Prostate gland (tissue), 2 donors: ENCODE results near the gene RGMA. TPM values are rescaled to one million over a fixed set of nuclear protein-coding genes. Genes with fewer than 3 reads are reported as not detected.
A peak's percentile ranks its signal among the peaks of the same experiment; 100 is the strongest.
"Not testable (repeated sequence)": the region's sequence is repeated elsewhere in the genome, so short reads cannot be mapped to it uniquely, and the experiment has no call there.

Experiments used
- DNase-seq: peaks from one replicate; pipeline ENCODE4 v3.0.0-alpha.2; 2019; ENCODE audit warnings: low spot score
- H3K27ac ChIP-seq, 2 donors: fragments of 200-600 bp; sonication (generic); 2 replicates each; pipeline ENCODE4 v1.5.1; 2017 to 2019
- H3K27me3 ChIP-seq: fragments of 200-600 bp; sonication (generic); replicated peaks from 2 replicates; pipeline ENCODE4 v1.5.1; 2019; ENCODE audit not compliant: insufficient read depth
- H3K36me3 ChIP-seq, 2 donors: fragments of 200-600 bp; sonication (generic); 1 replicate in 1 of 2; 2 replicates in 1 of 2; pipeline versions ENCODE4 v1.5.1 to v1.8.1; 2017 to 2019
- H3K4me1 ChIP-seq: fragments of 200-600 bp; sonication (generic); replicated peaks from 2 replicates; pipeline ENCODE4 v1.5.1; 2019
- H3K4me3 ChIP-seq, 2 donors: fragments of 200-600 bp; sonication (generic); 2 replicates each; pipeline ENCODE4 v1.5.1; 2017 to 2019
- H3K9me3 ChIP-seq: fragments of 200-600 bp; sonication (generic); 2 replicates; pipeline ENCODE4 v1.5.1; 2017
- POLR2A ChIP-seq: fragments of 450-650 bp; IDR thresholded peaks from one replicate; pipeline ENCODE4 v1.6.1; 2016; ENCODE audit warnings: antibody characterized with exemption, mild to moderate bottlenecking
- POLR2AphosphoS5 ChIP-seq: sonication (generic); formaldehyde crosslinking; IDR thresholded peaks from one replicate; pipeline ENCODE4 v1.6.1; 2017; ENCODE audit warnings: antibody characterized with exemption
- WGBS: methylation state at CpG from one replicate; pipeline ENCODE4 v1.1.5; 2018; 5-methylcytosine and 5-hydroxymethylcytosine counted together
- intact Hi-C: fragments of 100-400 bp; cut with DNase I; formaldehyde crosslinking; loops from one replicate; pipeline ENCODE4 v1.14.2; 2022
- total RNA-seq, 2 donors: library from RNA; depleted of rRNA; stranded (reverse); fragments of >200 nt; gene quantifications; one replicate each; pipeline ENCODE4 v1.1.0, GENCODE V29; 2016
- TF ChIP-seq, protein P1 (sequence below), 4 experiments: fragments of 200-600 bp in 2 of 4; fragments of 450-650 bp in 2 of 4; sonication (generic) in 2 of 4; IDR thresholded peaks; 1 replicate in 3 of 4; 2 replicates in 1 of 4; pipeline ENCODE4 v1.5.1; 2016 to 2019; ENCODE audit warnings: antibody characterized with exemption in 4 of 4, mild to moderate bottlenecking in 2 of 4, moderate library complexity in 2 of 4

The RGMA gene
- total RNA-seq, 2 donors from 2014 or later: 10.3 to 93.8 TPM

DNA sequence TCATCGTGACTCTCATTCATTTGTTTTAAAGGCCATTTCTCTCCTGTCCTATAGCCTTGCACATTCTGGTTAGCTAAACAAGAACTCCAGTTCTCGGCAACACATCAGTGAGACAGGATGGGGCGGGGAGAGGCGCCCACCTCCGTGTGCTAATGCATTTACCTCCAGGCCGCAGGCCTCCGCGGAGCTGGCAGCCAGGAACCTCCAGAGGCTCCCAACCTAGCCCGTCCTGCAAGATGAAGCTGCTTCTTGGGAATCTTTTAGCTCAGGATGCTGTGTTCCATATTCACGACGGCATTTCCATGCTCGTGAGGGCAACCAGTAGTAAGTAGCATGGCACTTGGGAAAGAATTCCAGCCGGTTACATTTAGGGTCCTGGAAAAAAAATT, 47.9 kb downstream of the RGMA start:
- Histone ChIP-seq H3K27ac (no peak overlapping the region), H3K9me3 (no peaks in the 10 kb centered on the region), H3K27me3 (no peaks in the 10 kb centered on the region), H3K4me3 (no peak overlapping the region), H3K36me3 (no peaks in the 10 kb centered on the region), H3K4me1 (no peaks in the 10 kb centered on the region)
- TF ChIP-seq, protein P1, sequence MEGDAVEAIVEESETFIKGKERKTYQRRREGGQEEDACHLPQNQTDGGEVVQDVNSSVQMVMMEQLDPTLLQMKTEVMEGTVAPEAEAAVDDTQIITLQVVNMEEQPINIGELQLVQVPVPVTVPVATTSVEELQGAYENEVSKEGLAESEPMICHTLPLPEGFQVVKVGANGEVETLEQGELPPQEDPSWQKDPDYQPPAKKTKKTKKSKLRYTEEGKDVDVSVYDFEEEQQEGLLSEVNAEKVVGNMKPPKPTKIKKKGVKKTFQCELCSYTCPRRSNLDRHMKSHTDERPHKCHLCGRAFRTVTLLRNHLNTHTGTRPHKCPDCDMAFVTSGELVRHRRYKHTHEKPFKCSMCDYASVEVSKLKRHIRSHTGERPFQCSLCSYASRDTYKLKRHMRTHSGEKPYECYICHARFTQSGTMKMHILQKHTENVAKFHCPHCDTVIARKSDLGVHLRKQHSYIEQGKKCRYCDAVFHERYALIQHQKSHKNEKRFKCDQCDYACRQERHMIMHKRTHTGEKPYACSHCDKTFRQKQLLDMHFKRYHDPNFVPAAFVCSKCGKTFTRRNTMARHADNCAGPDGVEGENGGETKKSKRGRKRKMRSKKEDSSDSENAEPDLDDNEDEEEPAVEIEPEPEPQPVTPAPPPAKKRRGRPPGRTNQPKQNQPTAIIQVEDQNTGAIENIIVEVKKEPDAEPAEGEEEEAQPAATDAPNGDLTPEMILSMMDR (IDR thresholded peaks at IDR 0.05): no peak
- no peak for TF ChIP-seq POLR2A
- no peak for TF ChIP-seq POLR2AphosphoS5
- intact Hi-C loops: no loop called here
- 67% methylated on average over 13 of the region's 13 CpGs for WGBS
- no peak for DNase-seq

DNA sequence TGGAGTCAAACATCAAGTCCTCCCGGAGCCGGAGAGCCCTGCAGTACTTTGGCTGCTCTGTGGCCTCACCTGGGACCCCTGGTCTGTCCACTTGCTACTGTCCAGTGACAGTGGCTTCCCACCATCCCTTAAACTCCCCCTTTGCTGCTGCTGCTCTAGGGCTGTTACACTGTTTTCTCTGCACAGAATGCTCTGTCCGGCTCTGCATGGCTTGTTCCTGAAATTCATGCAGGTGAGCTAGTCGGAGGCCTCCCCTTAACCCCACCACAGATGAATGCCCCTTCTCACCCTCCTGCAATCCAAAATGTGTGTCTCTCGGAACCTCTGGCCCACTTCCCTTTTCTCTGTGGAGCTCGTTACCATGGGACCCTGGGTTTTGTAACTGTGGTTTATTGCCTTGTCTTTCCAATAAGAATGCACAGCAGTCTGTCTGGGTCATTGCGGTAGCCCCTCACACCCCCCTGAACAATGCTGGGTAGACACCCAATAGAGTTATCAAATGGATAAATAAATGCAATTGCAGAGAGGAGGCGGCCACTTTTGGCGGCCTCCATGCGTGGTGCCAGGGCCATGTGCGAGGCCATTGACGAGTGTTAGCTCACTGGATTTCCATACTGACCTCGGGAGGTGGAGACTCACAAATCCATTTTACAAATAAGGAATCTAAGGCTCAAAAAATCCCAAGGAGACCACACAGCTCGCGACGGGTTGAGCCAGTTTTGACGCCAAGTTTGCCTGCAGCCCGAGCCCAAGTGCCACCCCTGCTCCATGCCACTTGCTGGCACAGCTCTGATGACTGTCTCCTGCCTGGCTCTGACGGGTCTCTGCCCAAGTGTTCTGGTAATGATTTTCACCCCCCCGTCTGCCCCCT, 48.5 kb downstream of the RGMA start:
- H3K4me1 ChIP-seq: no peaks in the 10 kb centered on the region
- WGBS: 51% methylated on average over 20 of the region's 20 CpGs
- H3K4me3 ChIP-seq: no peak overlapping the region
- peak; percentile 68 for DNase-seq
- TF ChIP-seq, protein P1 (IDR thresholded peaks at IDR 0.05): no peak
- TF ChIP-seq POLR2AphosphoS5: peak; percentile 12
- H3K27me3 ChIP-seq: no peaks in the 10 kb centered on the region
- H3K9me3 ChIP-seq: no peaks in the 10 kb centered on the region
- H3K27ac ChIP-seq: no peak overlapping the region
- H3K36me3 ChIP-seq: no peaks in the 10 kb centered on the region
- intact Hi-C loops: no loop called here

DNA sequence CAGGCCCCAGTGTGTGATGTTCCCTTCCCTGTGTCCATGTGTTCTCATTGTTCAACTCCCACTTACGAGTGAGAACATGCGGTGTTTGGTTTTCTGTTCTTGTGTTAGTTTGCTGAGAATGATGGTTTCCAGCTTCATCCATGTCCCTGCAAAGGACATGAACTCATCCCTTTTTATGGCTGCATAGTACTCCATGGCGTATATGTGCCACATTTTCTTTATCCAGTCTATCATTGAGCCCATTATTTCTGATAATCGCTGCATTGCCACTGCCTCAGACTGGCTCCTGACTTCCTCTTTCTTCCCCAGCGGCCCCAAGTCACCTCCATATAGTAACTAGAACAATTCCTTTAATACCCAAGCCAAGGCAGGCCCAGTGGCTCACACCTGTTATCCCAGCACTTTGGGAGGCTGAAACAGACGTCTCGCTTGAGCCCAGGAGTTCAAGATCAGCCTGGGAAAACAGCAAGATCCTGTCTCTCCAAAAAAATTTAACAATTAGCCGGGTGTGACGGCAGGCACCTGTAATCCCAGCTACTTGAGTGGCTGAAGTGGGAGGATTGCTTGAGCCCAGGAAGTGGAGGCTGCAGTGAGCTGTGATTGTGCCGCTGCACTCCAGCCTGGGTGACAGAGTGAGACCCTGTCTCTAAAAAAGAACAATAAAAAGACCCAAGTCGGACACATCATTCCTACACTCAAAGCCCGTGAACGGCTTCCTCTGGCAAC, 49.3 kb downstream of the RGMA start:
- not testable (repeated sequence) for DNase-seq, H3K27ac ChIP-seq, H3K4me3 ChIP-seq, H3K36me3 ChIP-seq, H3K27me3 ChIP-seq, H3K9me3 ChIP-seq, H3K4me1 ChIP-seq
- intact Hi-C loops: loop anchor here (5.0 kb wide), 1 partner anchor 48 kb away; the partner anchor contains the start of gene RGMA
- WGBS: 91% methylated on average over 13 of the region's 13 CpGs

DNA sequence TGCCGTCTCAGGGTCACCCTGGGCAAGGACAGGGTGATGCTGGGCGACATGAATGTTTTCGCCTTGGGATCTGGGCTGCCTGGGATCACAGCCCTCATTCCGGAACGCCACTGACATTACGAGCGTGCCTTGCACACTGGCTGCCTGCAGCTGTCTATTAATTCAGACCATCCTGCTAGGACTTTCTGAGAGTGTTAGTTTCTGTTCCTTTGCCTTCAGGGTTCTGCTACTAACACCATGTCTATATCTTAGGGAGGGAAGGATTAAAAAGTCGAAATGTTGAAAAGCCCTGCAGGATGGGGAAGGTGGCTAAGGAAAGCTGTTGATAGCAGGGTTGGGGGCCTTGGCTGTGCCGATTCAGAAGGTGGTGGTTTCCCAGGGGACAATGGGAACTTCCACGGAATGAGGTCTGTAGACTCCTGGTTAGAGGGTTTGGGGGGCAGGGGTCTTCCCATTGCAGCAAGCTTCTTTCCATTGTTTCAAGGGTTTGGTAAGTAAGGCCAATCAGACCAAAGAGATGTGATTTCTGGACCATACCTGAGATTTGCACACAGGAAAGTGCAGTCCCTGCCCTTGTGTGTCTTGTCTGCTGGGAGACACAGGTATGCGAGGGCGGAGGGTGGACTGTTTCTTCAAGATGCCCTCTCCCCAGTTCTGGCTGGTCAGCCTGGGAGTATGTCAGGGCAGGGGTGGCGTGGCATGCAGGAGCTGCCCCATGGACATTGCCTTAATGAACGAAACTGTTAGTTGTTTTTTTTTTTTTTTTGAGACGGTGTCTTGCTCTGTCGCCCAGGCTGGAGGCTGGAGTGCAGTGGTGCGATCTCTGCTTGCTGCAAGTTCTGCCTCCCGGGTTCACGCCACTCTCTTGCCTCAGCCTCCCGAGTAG, 50.9 kb downstream of the RGMA start:
- no peak for TF ChIP-seq POLR2A
- TF ChIP-seq, protein P1 (IDR thresholded peaks at IDR 0.05): no peak
- TF ChIP-seq POLR2AphosphoS5: no peak
- Histone ChIP-seq H3K36me3 (no peaks in the 10 kb centered on the region), H3K27ac (peak overlapping the region in 1 of 2 donors; percentile 12), H3K4me3 (no peak overlapping the region), H3K9me3 (no peaks in the 10 kb centered on the region), H3K4me1 (no peaks in the 10 kb centered on the region), H3K27me3 (no peaks in the 10 kb centered on the region)
- no peak for DNase-seq
- intact Hi-C loops: loop anchor here (2.0 to 5.0 kb wide), 2 partner anchors 49 to 1083 kb away; partner anchors contain the start of gene RGMA
- 56% methylated on average over 20 of the region's 20 CpGs for WGBS
